PC-9 (cell line): ENCODE results near the gene H3-3A. TPM values are rescaled to one million over a fixed set of nuclear protein-coding genes. Genes with fewer than 3 reads are reported as not detected.

ENCODE experiments used
- BruUV-seq: library from RNA; stranded (reverse); fragments of 400-500 nt; replicated peaks from 2 replicates; lab custom pipeline; 2021; lab: Mats Ljungman, UMichigan
- CTCF ChIA-PET: fragments of 300-600 bp; sonication (Branson Sonifier 250); formaldehyde crosslinking; loops from one replicate; lab custom pipeline; 2022; ENCODE audit warnings: antibody characterized with exemption; lab: Charles Lee
- POLR2A ChIA-PET: fragments of 300-600 bp; sonication (Branson Sonifier 250); formaldehyde crosslinking; loops from one replicate; lab custom pipeline; 2022; ENCODE audit warnings: antibody characterized with exemption; ENCODE audit not compliant: unreplicated experiment; lab: Charles Lee
- DNase-seq, 2 experiments: peaks; one replicate each; pipeline versions ENCODE4 v3.0.0 to v3.0.0-alpha.2; 2015 to 2022; ENCODE audit warnings: mixed read lengths in 1 of 2
- H2AFZ ChIP-seq: fragments of 200-600 bp; sonication (generic); 2 replicates; pipeline ENCODE4 v1.8.1; 2017; ENCODE audit warnings: antibody characterized with exemption
- H3F3A ChIP-seq: fragments of 200-600 bp; sonication (generic); 2 replicates; pipeline ENCODE4 v1.8.1; 2017; ENCODE audit warnings: antibody characterized with exemption, mild to moderate bottlenecking, low read depth; ENCODE audit not compliant: insufficient read depth
- H3K27ac ChIP-seq: fragments of 200-600 bp; sonication (generic); 2 replicates; pipeline ENCODE4 v1.6.1; 2016; ENCODE audit warnings: mixed run types
- H3K27me3 ChIP-seq: fragments of 200-600 bp; sonication (generic); 2 replicates; pipeline ENCODE4 v1.6.1; 2016; ENCODE audit warnings: low read depth, mixed run types; ENCODE audit not compliant: insufficient read depth
- H3K36me3 ChIP-seq: fragments of 200-600 bp; sonication (generic); 2 replicates; pipeline ENCODE4 v1.6.1; 2016; ENCODE audit warnings: low read depth, mixed run types
- H3K4me1 ChIP-seq: fragments of 200-600 bp; sonication (generic); replicated peaks from 2 replicates; pipeline ENCODE4 v1.6.1; 2016; ENCODE audit warnings: mixed run types; ENCODE audit not compliant: insufficient read depth
- H3K4me2 ChIP-seq: fragments of 200-600 bp; sonication (generic); 2 replicates; pipeline ENCODE4 v1.6.1; 2017; ENCODE audit warnings: mixed run types
- H3K4me3 ChIP-seq: fragments of 200-600 bp; sonication (generic); 2 replicates; pipeline ENCODE4 v1.6.1; 2016; ENCODE audit warnings: mixed run types
- H3K79me2 ChIP-seq: fragments of 200-600 bp; sonication (generic); 2 replicates; pipeline ENCODE4 v1.6.1; 2017; ENCODE audit warnings: low read depth, mixed run types
- H3K9me2 ChIP-seq: fragments of 200-600 bp; sonication (generic); 2 replicates; pipeline ENCODE4 v1.8.1; 2017; ENCODE audit warnings: mild to moderate bottlenecking; ENCODE audit not compliant: insufficient read depth
- H3K9me3 ChIP-seq: fragments of 200-600 bp; sonication (generic); 2 replicates; pipeline ENCODE4 v1.8.1; 2016; ENCODE audit warnings: low read depth; ENCODE audit not compliant: insufficient read depth
- H4K20me1 ChIP-seq: fragments of 200-600 bp; sonication (generic); 2 replicates; pipeline ENCODE4 v1.8.1; 2017; ENCODE audit not compliant: insufficient read depth
- EZH2 ChIP-seq: fragments of 200-600 bp; sonication (generic); IDR thresholded peaks from 2 replicates; pipeline ENCODE4 v1.8.0; 2017; ENCODE audit warnings: antibody characterized with exemption, low read depth
- intact Hi-C: fragments of 100-400 bp; cut with micrococcal nuclease; formaldehyde crosslinking; loops from one replicate; pipeline ENCODE4 v1.10.0; 2022; ENCODE audit not compliant: unreplicated experiment
- total RNA-seq: library from RNA; stranded (reverse); gene quantifications from 2 replicates; pipeline ENCODE4 v1.2.3, GENCODE V29; 2021
- TF ChIP-seq, protein P1 (sequence below): fragments of 200-600 bp; sonication (generic); conservative IDR thresholded peaks from 2 replicates; pipeline ENCODE4 v1.6.1; 2017; ENCODE audit warnings: mixed run types, antibody characterized with exemption, mild to moderate bottlenecking, moderate library complexity

Gene H3-3A
- total RNA-seq, 1 experiment from 2014 or later: 584 TPM

DNA sequence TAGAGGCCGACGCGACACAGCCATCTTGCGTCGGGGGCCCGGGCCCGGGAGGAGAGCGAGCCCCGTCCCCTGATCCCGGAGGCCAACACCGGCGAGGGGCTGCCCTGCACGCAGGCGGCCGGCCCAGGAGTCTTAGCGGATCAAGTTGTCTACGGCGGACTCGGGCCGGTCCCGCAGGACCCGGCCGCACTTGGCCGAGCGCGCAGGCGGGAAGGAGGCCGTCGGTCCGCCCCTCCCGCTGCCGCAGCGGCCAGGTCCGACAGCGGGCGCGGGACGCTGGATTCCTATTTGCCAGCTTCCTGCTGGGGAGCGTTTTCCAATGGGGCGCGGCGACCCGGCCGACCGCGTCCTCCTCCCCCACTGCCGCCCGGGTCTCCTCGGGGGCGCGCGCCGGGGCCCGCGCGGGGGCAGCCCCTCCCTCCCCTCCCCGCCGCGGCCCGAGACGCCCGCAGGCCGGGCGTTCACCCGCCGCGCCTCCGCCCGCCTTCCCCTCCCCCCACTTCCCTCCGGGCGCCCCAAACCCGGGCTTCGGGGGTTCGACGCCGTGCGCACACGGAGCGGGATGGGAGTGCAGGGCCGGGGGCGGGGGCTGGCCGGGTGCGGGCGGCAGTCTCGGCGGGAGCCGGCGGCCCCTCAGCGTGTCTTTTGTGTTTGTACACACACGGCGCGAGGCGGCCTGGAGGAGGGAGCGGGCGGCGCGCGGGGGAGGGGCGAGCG is 517 bp upstream of the H3-3A start:
- intact Hi-C loops: loop anchor here (1.0 to 10.0 kb wide), 9 partner anchors 48 to 635 kb away; partner anchors contain the start of genes LBR, PARP1, SDE2 and TMEM63A
- peaks cover 22% of the 10 kb centered on the region for H3K36me3 ChIP-seq
- peaks cover 23% of the 10 kb centered on the region for H3K4me1 ChIP-seq
- peaks cover 27% of the 10 kb centered on the region for H4K20me1 ChIP-seq
- TF ChIP-seq EZH2: no peak
- TF ChIP-seq, protein P1, sequence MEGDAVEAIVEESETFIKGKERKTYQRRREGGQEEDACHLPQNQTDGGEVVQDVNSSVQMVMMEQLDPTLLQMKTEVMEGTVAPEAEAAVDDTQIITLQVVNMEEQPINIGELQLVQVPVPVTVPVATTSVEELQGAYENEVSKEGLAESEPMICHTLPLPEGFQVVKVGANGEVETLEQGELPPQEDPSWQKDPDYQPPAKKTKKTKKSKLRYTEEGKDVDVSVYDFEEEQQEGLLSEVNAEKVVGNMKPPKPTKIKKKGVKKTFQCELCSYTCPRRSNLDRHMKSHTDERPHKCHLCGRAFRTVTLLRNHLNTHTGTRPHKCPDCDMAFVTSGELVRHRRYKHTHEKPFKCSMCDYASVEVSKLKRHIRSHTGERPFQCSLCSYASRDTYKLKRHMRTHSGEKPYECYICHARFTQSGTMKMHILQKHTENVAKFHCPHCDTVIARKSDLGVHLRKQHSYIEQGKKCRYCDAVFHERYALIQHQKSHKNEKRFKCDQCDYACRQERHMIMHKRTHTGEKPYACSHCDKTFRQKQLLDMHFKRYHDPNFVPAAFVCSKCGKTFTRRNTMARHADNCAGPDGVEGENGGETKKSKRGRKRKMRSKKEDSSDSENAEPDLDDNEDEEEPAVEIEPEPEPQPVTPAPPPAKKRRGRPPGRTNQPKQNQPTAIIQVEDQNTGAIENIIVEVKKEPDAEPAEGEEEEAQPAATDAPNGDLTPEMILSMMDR: no peak
- peaks cover 31% of the 10 kb centered on the region for H3F3A ChIP-seq
- peak overlapping the region; percentile 55 for H3K27ac ChIP-seq
- ChIA-PET CTCF (interaction anchor here (0.6 to 2.4 kb wide), 8 partner anchors 9 to 634 kb away, joined by 3 to 7 read pairs (median 4); partner anchors contain the start of gene LBR), POLR2A (interaction anchor here (0.6 to 1.0 kb wide), 27 partner anchors 22 to 637 kb away, joined by 3 to 47 read pairs (median 6); partner anchors contain the start of genes LBR, PYCR2, SDE2 and SRP9)
- peak overlapping the region; percentile 83 for H3K4me3 ChIP-seq
- peaks cover 44% of the 10 kb centered on the region for H3K79me2 ChIP-seq
- H3K9me2 ChIP-seq: no peaks in the 10 kb centered on the region
- H3K4me2 ChIP-seq: peak overlapping the region; percentile 83
- no peaks in the 10 kb centered on the region for H3K27me3 ChIP-seq
- no TSS peak for BruUV-seq
- peak; percentile 67 to 93 for DNase-seq
- peak overlapping the region; percentile 93 for H2AFZ ChIP-seq
- H3K9me3 ChIP-seq: no peaks in the 10 kb centered on the region

DNA sequence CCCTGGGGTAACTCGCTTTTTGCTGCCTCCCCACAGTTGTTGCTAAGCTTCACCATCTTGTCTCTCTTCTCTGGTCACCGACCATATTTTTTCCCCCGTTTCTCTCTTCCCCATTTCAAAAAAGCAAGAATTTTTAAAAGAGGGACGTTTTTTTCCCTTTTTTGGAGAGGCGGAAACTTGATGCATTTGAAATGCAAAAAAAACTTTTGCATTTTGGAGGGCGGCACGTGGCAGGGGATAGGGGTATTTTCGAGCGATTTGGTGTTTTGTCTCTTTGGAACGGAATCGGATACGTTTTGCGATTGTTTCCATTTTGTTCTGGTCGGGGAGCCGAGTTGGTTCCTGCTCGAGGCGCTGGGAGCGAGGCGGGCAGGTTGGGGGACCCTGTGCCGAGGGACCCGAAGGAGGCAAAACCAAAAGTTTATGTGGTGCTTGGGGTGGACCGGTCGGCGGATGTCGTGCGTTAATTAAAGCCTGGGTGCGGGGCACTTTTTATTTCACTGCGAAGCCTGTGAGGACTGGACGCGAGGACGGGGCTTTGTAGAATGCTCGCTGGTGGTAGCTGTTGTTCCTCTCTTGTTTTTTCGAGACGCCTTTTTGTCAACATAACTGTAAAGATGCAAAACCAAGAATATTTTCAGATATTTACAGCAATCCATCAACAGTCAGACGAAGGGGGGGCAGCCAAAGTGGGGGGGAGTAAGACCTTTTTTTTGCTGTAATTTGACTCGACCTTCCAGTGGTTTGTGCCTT is 884 bp downstream of the H3-3A start:
- peak in 1 of 2 experiments; percentile 29 for DNase-seq
- Histone ChIP-seq H3K9me3 (no peaks in the 10 kb centered on the region), H3K4me3 (peak overlapping the region; percentile 95), H3K27ac (peak overlapping the region; percentile 94), H4K20me1 (peaks cover 41% of the 10 kb centered on the region), H2AFZ (peak overlapping the region; percentile 79), H3K9me2 (no peaks in the 10 kb centered on the region), H3K4me1 (peaks cover 23% of the 10 kb centered on the region), H3K4me2 (peak overlapping the region; percentile 80), H3K36me3 (peaks cover 35% of the 10 kb centered on the region), H3F3A (peaks cover 43% of the 10 kb centered on the region), H3K79me2 (peaks cover 58% of the 10 kb centered on the region), H3K27me3 (no peaks in the 10 kb centered on the region)
- BruUV-seq: TSS peak; percentile 58
- TF ChIP-seq, protein P1: no peak
- no peak for TF ChIP-seq EZH2
- intact Hi-C loops: loop anchor here (2.0 to 10.0 kb wide), 7 partner anchors 141 to 636 kb away; partner anchors contain the start of genes LBR, PARP1 and TMEM63A
- CTCF ChIA-PET: interaction anchor here (0.6 to 2.4 kb wide), 3 partner anchors 26 to 139 kb away, joined by 4 to 12 read pairs (median 7); no protein-coding TSS in a partner anchor
- POLR2A ChIA-PET: interaction anchor here (0.7 to 1.0 kb wide), 4 partner anchors 9 to 286 kb away, joined by 3 to 10 read pairs (median 5); partner anchors contain the start of gene SDE2
